ENCODE results near the gene MRPS34. TPM values are rescaled to one million over a fixed set of nuclear protein-coding genes. Genes with fewer than 3 reads are reported as not detected.
"Not testable (repeated sequence)": the region's sequence is repeated elsewhere in the genome, so short reads cannot be mapped to it uniquely, and the experiment has no call there.

The MRPS34 gene
- total RNA-seq, 2 experiments from 2014 or later: 94.9 to 98.3 TPM

DNA sequence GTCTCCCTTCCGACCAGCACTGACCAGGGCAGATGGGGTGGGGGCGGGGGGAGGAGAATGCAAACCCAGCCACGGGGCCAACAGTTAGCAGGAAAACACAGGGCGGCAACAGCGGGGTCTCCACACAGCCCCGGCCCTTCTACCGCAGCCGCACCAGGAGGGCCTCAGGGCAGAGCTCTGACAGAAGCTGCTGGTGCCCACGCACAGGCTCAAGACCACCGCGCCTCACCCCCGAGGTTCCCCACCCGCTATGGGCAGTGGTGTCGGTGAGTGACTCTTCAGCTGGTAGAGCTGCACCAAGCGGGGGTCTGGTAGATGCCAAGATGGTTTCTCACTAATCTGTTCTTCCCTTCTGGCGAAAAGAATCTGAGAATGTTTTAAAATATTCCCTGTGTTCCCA lies 37.6 kb upstream of the MRPS34 start:
- Mint-ChIP-seq H3K4me3 (no peak overlapping the region), H3K36me3 (ENCODE audit: low read depth) (peaks cover 25% of the 10 kb centered on the region), H3K9me3 (no peaks in the 10 kb centered on the region), H3K27ac (no peak overlapping the region), H3K4me1 (peaks cover 2% of the 10 kb centered on the region), H3K27me3 (no peaks in the 10 kb centered on the region)
- no peak for DNase-seq
- ChIA-PET CTCF (no interaction called here), POLR2A (no interaction called here)

DNA sequence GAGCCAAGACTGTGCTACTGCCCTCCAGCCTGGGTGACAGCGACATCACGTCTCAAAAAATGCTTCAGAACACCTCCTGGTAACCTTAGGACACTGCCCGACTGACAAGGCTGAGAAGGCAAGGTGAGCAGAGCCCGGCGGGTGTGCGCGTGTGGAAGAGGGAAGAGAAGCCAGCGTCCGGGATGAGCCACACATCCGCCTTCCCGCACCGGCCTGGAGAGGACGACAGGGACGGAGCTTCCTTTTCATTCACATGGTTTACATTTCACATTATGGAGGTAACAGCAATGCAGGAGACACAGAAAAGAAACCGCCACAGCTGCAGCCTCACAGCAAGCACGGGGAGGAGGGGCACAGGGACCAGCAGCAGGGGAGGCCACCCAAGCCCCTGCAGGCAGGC lies 37.2 kb upstream of the MRPS34 start:
- H3K27ac Mint-ChIP-seq: no peak overlapping the region
- no peaks in the 10 kb centered on the region for H3K9me3 Mint-ChIP-seq
- no peak overlapping the region for H3K4me3 Mint-ChIP-seq
- ChIA-PET POLR2A (no interaction called here), CTCF (no interaction called here)
- H3K27me3 Mint-ChIP-seq: no peaks in the 10 kb centered on the region
- H3K36me3 Mint-ChIP-seq (ENCODE audit: low read depth): peaks cover 20% of the 10 kb centered on the region
- H3K4me1 Mint-ChIP-seq: peaks cover 2% of the 10 kb centered on the region
- no peak for DNase-seq

DNA sequence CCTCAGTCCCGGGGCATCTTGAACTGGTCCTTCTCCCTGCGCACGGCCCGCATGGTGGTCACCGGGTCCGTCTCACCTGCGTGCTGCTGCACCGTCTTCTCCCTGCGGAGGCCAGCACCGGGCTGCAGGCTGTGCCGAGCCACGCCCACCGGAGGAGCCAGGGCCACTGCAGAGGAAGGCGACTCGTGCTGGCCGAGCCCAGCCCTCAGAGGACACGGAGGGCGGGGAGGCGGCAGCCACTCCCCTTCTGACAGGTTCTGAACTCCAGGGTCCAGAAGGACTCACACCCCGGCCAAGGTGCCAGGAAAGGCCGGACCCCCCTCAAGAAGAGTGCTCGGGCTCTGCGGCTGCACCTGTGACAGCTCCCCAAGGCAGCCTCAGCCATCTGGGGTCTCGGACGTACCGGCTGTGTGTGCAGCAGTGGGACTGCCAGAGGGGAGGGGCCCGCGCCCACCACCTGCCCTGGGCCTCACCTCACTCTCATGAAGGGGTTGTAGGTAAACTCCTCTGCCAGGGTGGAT lies 36.4 kb upstream of the MRPS34 start:
- Mint-ChIP-seq H3K4me1 (peaks cover 2% of the 10 kb centered on the region), H3K9me3 (no peaks in the 10 kb centered on the region), H3K4me3 (no peak overlapping the region), H3K36me3 (ENCODE audit: low read depth) (peaks cover 17% of the 10 kb centered on the region), H3K27ac (no peak overlapping the region), H3K27me3 (no peaks in the 10 kb centered on the region)
- CTCF ChIA-PET: no interaction called here
- POLR2A ChIA-PET: interaction anchor here (0.8 kb wide), 1 partner anchor 27 kb away, joined by 3 read pairs; the partner anchor contains the start of genes NUBP2 and SPSB3
- no peak for DNase-seq

DNA sequence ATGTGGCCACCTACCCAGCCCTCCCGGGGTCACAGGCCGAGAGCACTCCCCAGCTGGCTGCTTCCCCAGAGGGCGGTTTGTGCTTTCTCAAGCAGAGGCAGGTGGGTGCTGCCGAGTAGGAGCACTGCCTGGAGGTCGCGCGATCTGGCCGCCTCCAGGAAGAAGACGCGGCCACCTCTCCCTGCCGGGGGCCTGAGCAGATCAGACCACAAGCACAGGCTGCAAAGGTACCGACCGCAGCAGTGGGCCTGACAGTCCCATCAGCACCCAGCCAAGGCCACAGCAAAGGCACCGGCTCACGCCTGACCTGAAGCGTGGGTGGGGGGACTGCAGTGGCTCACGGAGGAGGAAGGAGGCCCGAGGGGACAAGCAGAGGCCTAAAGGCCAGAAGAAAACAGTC lies 35.8 kb upstream of the MRPS34 start:
- no peak for DNase-seq
- POLR2A ChIA-PET: no interaction called here
- Mint-ChIP-seq H3K27ac (no peak overlapping the region), H3K4me1 (peaks cover 2% of the 10 kb centered on the region), H3K4me3 (no peak overlapping the region), H3K27me3 (no peaks in the 10 kb centered on the region), H3K36me3 (ENCODE audit: low read depth) (peaks cover 15% of the 10 kb centered on the region), H3K9me3 (no peaks in the 10 kb centered on the region)
- CTCF ChIA-PET: no interaction called here

DNA sequence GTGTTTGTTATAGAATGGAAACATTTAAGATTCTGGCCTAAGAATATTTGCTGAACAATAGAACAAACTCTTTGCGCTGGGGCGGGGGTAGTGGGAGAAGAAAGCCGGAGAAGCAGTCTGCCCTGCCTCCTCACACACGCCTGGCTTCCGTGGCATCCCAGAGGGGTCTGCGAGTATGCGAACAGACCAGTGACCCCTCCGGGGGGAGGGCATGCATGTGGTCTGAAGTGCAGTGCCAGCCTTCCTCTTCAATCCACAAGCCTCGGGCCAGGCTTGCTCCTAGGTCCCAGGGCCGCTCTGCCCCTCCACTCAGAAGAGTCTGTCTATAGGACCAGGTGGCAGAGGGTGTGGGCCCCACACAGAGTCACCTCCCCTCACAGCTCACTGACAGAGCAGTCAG lies 34.7 kb upstream of the MRPS34 start:
- H3K4me3 Mint-ChIP-seq: no peak overlapping the region
- POLR2A ChIA-PET: no interaction called here
- H3K9me3 Mint-ChIP-seq: no peaks in the 10 kb centered on the region
- H3K27me3 Mint-ChIP-seq: no peaks in the 10 kb centered on the region
- no peak overlapping the region for H3K27ac Mint-ChIP-seq
- DNase-seq: no peak
- peaks cover 8% of the 10 kb centered on the region for H3K36me3 Mint-ChIP-seq (ENCODE audit: low read depth)
- H3K4me1 Mint-ChIP-seq: no peaks in the 10 kb centered on the region
- CTCF ChIA-PET: no interaction called here

DNA sequence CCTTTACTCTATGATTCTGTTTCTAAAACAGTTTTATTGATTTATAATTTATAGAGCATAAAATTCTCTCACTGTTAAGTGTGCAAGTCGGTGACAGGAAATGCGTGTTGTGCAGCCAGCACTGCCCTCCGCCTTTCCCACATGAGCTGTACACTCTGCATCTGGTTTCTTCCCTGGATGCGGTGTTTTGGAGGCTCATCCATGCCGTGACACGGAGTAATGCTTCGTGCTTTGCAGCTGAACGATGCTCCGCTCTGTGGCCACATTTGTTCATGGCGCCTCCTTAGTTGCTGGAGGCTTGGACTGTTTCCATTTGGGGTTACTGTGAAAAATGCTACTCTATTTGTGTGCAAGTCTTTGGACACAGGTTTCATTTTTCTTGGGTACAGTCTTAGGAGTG lies 27.8 kb upstream of the MRPS34 start:
- Mint-ChIP-seq H3K27me3 (no peaks in the 10 kb centered on the region), H3K9me3 (peaks cover 17% of the 10 kb centered on the region), H3K4me3 (no peak overlapping the region), H3K27ac (no peak overlapping the region), H3K36me3 (ENCODE audit: low read depth) (peaks cover 6% of the 10 kb centered on the region), H3K4me1 (no peaks in the 10 kb centered on the region)
- no peak for DNase-seq
- ChIA-PET POLR2A (no interaction called here), CTCF (no interaction called here)

DNA sequence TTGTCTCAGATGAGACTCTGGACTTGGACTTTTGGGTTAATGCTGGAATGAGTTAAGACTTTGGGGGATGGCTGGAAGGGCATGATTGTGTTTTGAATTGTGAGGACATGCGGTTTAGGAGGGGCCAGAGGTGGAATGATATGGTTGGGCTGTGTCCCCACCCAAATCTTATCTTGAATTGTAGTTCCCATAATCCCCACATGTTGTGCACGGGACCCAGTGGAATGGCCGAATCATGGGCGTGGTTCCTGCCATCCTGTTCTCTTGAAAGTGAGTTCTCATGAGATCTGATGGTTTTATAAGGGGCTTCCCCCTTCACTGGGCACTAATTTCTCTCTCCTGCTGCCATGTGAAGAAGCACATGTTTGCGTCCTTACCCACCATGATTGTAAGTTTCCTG lies 26.3 kb upstream of the MRPS34 start:
- POLR2A ChIA-PET; H3K4me3 Mint-ChIP-seq; H3K27ac Mint-ChIP-seq; H3K27me3 Mint-ChIP-seq; DNase-seq; H3K4me1 Mint-ChIP-seq; CTCF ChIA-PET; H3K36me3 Mint-ChIP-seq (ENCODE audit: low read depth): not testable (repeated sequence)
- peaks cover 17% of the 10 kb centered on the region for H3K9me3 Mint-ChIP-seq

DNA sequence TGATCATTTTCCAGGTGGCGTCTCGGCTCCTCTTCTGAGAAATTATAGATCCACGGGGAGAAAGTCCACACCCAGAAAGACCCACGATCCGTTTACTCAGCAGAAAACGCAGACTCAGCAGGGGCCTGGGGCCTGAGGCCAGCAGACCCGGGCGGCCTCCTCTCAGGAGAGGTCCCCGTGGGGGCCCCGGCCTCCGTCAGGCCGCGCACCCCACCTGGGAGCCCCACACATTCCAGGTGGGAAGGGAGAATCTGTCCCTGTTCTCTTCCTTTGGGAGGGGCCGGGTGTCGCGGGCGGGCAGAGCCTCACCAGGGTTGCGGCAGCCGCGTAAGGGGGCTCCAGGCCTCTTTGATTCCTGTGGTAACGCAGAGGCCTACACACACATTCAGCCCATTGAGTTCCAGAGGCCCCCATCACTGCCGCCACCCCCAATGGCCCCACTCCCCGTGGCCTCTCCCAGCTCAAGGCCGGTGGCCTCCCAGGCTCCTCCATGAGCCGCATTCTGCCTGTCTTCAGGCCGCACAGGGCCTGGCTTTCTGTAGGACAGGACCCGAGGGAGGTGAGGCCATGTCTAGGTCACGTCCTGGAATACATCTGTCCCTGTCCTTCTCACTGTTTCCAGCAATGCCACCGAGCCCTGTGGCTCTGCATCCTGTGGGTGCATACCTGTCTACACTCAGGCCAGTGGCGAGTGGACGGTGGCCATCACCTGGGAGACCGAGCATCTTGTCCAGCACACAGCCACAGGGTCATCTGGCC lies 22.2 kb upstream of the MRPS34 start:
- POLR2A ChIA-PET: interaction anchor here (0.6 kb wide), 1 partner anchor 21 kb away, joined by 3 read pairs; no protein-coding TSS in a partner anchor
- Mint-ChIP-seq H3K27me3 (no peaks in the 10 kb centered on the region), H3K4me3 (no peak overlapping the region), H3K4me1 (no peaks in the 10 kb centered on the region), H3K27ac (no peak overlapping the region), H3K9me3 (peaks cover 14% of the 10 kb centered on the region), H3K36me3 (ENCODE audit: low read depth) (peaks cover 6% of the 10 kb centered on the region)
- no peak for DNase-seq
- CTCF ChIA-PET: no interaction called here

DNA sequence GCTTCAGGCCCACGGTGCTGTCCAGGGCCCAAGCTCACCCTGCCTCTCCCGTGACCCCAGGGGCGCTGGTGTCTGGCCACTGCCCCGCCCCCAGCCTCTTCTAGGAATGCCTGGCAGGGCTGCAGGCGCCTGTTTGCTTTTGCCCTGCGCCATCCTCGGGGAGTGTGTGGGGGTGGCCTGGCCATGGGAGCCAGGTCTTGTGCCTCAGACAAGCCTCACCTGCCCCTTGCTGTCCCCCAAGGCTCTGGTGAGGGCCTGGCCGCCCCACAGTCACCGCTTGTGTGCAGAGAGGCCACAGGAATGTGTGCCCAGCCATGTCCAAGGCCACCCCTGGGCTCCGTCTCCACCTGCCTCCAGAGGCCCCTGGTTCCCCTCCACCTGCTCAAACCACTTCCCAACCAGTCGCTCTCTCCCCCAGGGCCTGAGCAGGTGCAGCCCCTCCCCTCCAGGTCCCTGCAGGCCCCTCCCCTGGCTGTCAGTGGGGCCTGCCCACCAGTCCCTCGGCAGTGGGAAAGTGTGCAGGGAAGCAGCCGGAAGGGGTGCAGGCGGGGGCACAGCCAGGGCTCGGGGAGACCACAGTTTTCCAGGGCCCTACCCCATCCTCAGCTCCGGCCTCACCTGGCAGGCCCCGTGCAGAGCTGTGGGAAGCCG lies 21.4 kb upstream of the MRPS34 start:
- Mint-ChIP-seq H3K9me3 (peaks cover 9% of the 10 kb centered on the region), H3K27me3 (no peaks in the 10 kb centered on the region), H3K4me3 (no peak overlapping the region), H3K36me3 (ENCODE audit: low read depth) (peaks cover 4% of the 10 kb centered on the region), H3K27ac (no peak overlapping the region), H3K4me1 (no peaks in the 10 kb centered on the region)
- no peak for DNase-seq
- ChIA-PET POLR2A (interaction anchor here (0.6 kb wide), 1 partner anchor 21 kb away, joined by 3 read pairs; no protein-coding TSS in a partner anchor), CTCF (interaction anchor here (0.6 kb wide), 1 partner anchor 33 kb away, joined by 3 read pairs; no protein-coding TSS in a partner anchor)

DNA sequence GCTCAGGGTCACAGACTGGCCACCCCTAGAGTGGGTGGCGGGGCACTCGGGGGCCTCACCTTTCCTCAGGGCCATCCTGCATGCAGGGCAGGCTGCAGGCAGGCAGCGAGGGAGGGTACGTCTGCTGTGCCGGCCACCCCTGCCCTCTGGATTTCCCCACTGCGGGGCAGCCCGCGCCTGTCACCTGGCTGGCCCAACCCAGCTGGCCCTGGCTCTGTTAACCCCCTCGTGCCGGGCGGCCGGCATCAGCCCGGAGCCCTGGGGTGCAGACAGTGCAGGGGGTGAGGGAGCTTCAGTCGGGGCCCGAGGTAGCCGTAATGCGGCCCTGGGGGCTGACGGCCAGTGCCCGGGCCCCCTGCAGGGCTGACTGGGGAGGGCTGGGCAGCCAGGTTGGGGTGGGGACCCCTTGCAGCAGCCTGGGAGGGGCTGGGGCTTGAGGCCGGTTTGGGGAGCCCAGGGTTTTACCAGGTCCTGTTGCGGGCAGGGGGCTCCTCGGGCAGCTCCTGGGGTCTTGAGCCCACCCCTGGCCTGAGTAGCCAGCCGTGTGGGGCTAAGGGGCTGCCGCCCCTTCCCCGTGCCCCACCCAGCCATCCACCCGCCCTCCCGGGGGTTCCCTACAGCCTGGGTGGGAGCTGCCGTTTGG lies 20.8 kb upstream of the MRPS34 start, which contains the start of gene IGFALS:
Gene IGFALS, minus strand, starts transcription at position 128 of the 643 bp plus-strand sequence. Its CDS starts 53 bp downstream, at position 75.
- Mint-ChIP-seq H3K27me3 (no peaks in the 10 kb centered on the region), H3K4me3 (no peak within 1 kb of the TSS), H3K27ac (no peak within 1 kb of the TSS), H3K36me3 (ENCODE audit: low read depth) (peaks cover 4% of the 10 kb centered on the region), H3K4me1 (peaks cover 1% of the 10 kb centered on the region), H3K9me3 (peaks cover 2% of the 10 kb centered on the region)
- POLR2A ChIA-PET: interaction anchor here (1.1 to 1.4 kb wide), 2 partner anchors 11 to 33 kb away, joined by 3 to 5 read pairs; partner anchors contain the start of genes FAHD1, NUBP2 and SPSB3
- no peak for DNase-seq
- CTCF ChIA-PET: interaction anchor here (0.6 kb wide), 1 partner anchor 34 kb away, joined by 3 read pairs; no protein-coding TSS in a partner anchor

DNA sequence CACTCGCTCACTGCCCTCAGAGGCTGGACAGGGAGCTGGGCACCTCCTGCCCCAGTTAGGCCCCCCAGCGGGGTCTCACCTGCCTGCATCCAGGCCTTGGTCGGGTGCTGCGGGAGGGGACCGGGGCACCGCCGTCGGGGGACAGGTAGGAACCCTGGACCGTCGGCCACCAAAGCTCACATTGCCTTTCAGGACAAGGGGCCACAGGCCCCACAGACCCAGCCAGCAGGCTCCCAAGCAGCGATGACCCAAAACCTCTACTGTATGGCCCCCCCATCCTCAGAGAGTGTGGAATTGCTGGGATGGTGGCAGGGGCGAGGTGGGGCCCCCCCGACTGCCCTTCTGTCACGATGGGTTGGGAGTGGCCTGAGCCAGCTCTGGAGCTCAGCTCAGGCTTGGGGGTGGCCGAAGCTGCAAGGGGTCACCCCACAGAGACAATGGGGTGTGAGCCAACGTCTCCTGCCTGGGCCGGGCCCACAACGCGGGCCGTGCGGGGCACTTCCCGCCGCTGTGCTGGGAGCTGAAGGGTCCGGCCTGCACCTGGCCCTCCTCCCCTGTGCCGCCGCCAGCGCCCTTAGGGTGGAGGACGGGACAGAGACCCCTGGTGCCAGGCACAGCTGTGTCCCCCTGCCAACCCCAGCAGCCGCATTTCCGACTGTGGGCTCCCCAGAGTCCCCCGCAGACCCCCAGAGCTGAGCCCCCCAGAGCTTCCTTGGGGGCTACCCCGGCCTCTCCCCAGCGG lies 20.1 kb upstream of the MRPS34 start:
- Mint-ChIP-seq H3K4me3 (no peak overlapping the region), H3K9me3 (peaks cover 2% of the 10 kb centered on the region), H3K36me3 (ENCODE audit: low read depth) (peaks cover 4% of the 10 kb centered on the region), H3K4me1 (peaks cover 1% of the 10 kb centered on the region), H3K27ac (no peak overlapping the region), H3K27me3 (no peaks in the 10 kb centered on the region)
- no peak for DNase-seq
- ChIA-PET POLR2A (interaction anchor here (1.1 to 1.4 kb wide), 2 partner anchors 10 to 34 kb away, joined by 3 to 5 read pairs; partner anchors contain the start of genes FAHD1, NUBP2 and SPSB3), CTCF (no interaction called here)

DNA sequence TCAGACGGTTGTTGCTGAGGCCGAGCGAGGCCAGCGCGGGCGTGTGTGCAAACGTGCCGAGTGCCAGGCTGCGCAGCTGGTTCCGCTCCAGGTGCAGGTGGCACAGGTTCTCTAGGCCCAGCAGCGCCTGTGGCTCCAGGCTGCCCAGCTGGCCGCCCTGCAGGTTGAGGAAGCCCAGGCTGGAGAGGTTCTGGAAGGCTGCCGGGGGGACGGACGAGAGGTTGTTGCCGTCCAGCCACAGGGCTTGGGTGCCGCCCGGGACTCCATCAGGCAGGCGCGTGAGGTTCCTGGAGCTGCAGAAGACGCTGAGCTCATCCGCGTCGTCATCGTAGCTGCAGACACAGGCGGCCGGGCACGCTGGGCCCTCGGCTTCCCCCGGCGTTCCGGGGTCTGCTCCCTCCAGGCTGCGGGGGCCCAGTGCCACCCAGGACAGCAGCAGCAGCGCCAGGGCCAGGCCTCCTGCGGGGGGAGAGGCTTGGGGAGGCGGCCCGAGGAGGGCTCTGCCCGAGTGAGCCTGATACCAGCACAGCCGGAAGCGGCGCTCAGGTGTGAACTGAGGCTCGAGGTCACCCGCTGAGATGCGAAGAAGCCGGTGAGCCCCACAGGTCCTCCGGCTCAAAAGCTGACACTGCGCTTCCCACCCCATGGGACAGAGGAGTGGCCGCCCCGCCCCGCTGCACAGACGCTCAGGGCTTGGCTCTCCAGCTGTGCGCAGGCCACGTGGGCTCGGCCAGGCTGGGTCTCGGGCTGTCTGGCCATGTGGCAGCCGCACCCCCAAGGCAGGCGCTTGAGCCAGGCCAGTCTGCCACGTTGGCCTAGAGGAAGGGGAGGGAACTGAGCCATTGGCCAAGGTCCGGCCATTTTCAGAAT lies 19.2 kb upstream of the MRPS34 start:
- Mint-ChIP-seq H3K36me3 (ENCODE audit: low read depth) (peaks cover 4% of the 10 kb centered on the region), H3K4me1 (peaks cover 1% of the 10 kb centered on the region), H3K4me3 (no peak overlapping the region), H3K27ac (no peak overlapping the region), H3K27me3 (no peaks in the 10 kb centered on the region), H3K9me3 (peaks cover under 1% of the 10 kb centered on the region)
- ChIA-PET CTCF (no interaction called here), POLR2A (interaction anchor here (1.1 to 1.7 kb wide), 3 partner anchors 10 to 35 kb away, joined by 3 to 5 read pairs (median 5); partner anchors contain the start of genes FAHD1, NUBP2 and SPSB3)
- no peak for DNase-seq

All from activated CD4-positive, alpha-beta memory T cell treated with anti-CD3 and anti-CD28 coated beads, Interleukin-2, amount 10 ng/mL, durations not matched to agents 7 days and 5 days (primary cell).